ENCODE measurements around the gene PBX1. TPM values are rescaled to one million over a fixed set of nuclear protein-coding genes. Genes with fewer than 3 reads are reported as not detected.

The PBX1 gene
- total and polyA plus RNA-seq, 2 donors (not counting 3 experiments of a cell fraction or from before 2014, with no cell fraction given), result 10.7 to 24.1 TPM

DNA sequence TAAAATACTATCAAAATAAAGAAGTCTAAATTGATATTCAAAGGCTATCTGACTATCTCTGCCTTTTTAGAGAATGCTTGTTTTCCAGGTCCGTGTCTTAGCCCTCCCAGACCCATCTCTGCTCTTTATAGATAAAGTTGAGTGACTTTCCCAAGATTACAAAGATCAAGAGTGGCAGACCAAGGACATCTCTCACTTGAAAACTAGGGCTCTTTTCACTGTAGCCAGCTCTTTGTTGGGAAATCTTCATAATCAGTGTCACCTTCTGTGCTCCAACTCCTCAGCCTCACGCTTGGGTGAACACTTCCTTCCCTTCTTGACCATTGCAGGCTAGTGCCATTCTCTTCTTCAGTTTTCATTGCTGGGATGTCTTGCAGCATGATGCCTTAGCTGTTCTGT, 211.1 kb downstream of the PBX1 start:
- no peaks in the 10 kb centered on the region for H3K9me1 ChIP-seq (replicated peaks; ENCODE audit: control insufficient read depth, extremely low read depth, insufficient read depth, low read length)
- FAIRE-seq (no peak), DNase-seq (ENCODE audit: low read depth, low spot score) (no peak)
- H3K4me2 ChIP-seq (ENCODE audit: insufficient read depth, low read length), result no peak overlapping the region
- H2AFZ ChIP-seq (ENCODE audit: low read depth, low read length), result no peak overlapping the region
- no peak overlapping the region for H3K27ac ChIP-seq (ENCODE audit: insufficient read depth, low read depth, low read length)
- no peaks in the 10 kb centered on the region for H3K79me2 ChIP-seq (ENCODE audit: control insufficient read depth, insufficient read depth, low read length)
- intact Hi-C loops (cut with micrococcal nuclease), result no loop called here
- CTCF ChIA-PET, result interaction anchor here (1.2 kb wide), 1 partner anchor 14 kb away, joined by 3 read pairs; no protein-coding TSS in a partner anchor
- no peak overlapping the region for H3K4me3 ChIP-seq (replicated peaks in 1 of 3; ENCODE audit: insufficient read depth in 1 of 3, low read depth in 1 of 3, low read length in 3 of 3)
- H3K9ac ChIP-seq (replicated peaks; ENCODE audit: extremely low read depth, insufficient read depth, low read length), result no peak overlapping the region
- H3K36me3 ChIP-seq (ENCODE audit: control insufficient read depth in 2 of 2, extremely low read depth in 1 of 2, insufficient read depth in 2 of 2, low read length in 2 of 2), result no peaks in the 10 kb centered on the region
- TF ChIP-seq EZH2 (IDR thresholded peaks at IDR 0.05; ENCODE audit: borderline replicate concordance, low read depth, low read length, severe bottlenecking) (no peak), JUN (IDR thresholded peaks at IDR 0.05; ENCODE audit: borderline replicate concordance, insufficient read depth, insufficient read length, low read depth) (no peak), MYC (IDR thresholded peaks at IDR 0.05; ENCODE audit: low read depth, low read length) (no peak), GATA2 (IDR thresholded peaks at IDR 0.05; ENCODE audit: insufficient read depth, insufficient read length, low read depth, low read length) (no peak), POLR2A (IDR thresholded peaks at IDR 0.05; ENCODE audit: low read depth, low read length) (no peak), POLR2AphosphoS5 (IDR thresholded peaks at IDR 0.05; ENCODE audit: insufficient read depth, low read depth, low read length) (no peak), FOS (IDR thresholded peaks at IDR 0.05; ENCODE audit: borderline replicate concordance, insufficient read depth, low read length) (no peak)
- TF ChIP-seq, protein P1, sequence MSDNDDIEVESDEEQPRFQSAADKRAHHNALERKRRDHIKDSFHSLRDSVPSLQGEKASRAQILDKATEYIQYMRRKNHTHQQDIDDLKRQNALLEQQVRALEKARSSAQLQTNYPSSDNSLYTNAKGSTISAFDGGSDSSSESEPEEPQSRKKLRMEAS (IDR thresholded peaks at IDR 0.05; ENCODE audit: insufficient read depth, insufficient read length), result no peak
- TF ChIP-seq, protein P2, sequence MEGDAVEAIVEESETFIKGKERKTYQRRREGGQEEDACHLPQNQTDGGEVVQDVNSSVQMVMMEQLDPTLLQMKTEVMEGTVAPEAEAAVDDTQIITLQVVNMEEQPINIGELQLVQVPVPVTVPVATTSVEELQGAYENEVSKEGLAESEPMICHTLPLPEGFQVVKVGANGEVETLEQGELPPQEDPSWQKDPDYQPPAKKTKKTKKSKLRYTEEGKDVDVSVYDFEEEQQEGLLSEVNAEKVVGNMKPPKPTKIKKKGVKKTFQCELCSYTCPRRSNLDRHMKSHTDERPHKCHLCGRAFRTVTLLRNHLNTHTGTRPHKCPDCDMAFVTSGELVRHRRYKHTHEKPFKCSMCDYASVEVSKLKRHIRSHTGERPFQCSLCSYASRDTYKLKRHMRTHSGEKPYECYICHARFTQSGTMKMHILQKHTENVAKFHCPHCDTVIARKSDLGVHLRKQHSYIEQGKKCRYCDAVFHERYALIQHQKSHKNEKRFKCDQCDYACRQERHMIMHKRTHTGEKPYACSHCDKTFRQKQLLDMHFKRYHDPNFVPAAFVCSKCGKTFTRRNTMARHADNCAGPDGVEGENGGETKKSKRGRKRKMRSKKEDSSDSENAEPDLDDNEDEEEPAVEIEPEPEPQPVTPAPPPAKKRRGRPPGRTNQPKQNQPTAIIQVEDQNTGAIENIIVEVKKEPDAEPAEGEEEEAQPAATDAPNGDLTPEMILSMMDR (IDR thresholded peaks at IDR 0.05; ENCODE audit: extremely low read depth in 1 of 2, insufficient read depth in 1 of 2, low read depth in 1 of 2, low read length in 2 of 2), result no peak
- dilution Hi-C loops (cut with MboI; ENCODE audit: extremely low pct_ligation_motif_present, low sequenced_read_pairs), result no loop called here
- H3K27me3 ChIP-seq (ENCODE audit: control insufficient read depth in 2 of 2, insufficient read depth in 2 of 2, low read length in 2 of 2), result no peaks in the 10 kb centered on the region
- no TSS peak for BruUV-seq (replicated peaks)
- POLR2A ChIA-PET, result no interaction called here
- no peaks in the 10 kb centered on the region for H4K20me1 ChIP-seq (replicated peaks; ENCODE audit: control insufficient read depth, extremely low read depth, insufficient read depth, low read length)
- H3K4me1 ChIP-seq (ENCODE audit: control insufficient read depth, extremely low read depth, insufficient read depth, low read length), result no peaks in the 10 kb centered on the region
- H3K9me3 ChIP-seq (replicated peaks; ENCODE audit: control insufficient read depth, insufficient read depth, low read length), result no peaks in the 10 kb centered on the region
